Measurements from ENCODE around the gene SMIM44. TPM values are rescaled to one million over a fixed set of nuclear protein-coding genes. Genes with fewer than 3 reads are reported as not detected.

SMIM44 gene
- total and polyA plus RNA-seq, 2 donors (not counting 1 experiment from before 2014, with no cell fraction given) = not detected

GRCh38 chr19:3452171-3452941, 30.9 kb downstream of the SMIM44 start:
- Histone ChIP-seq H2AFZ (ENCODE audit: low read length) (no peak overlapping the region), H3K79me2 (ENCODE audit: control insufficient read depth, insufficient read depth, low read length) (peaks cover 33% of the 10 kb centered on the region), H3K27me3 (ENCODE audit: control insufficient read depth, insufficient read depth, low read length) (no peaks in the 10 kb centered on the region), H3K36me3 (ENCODE audit: control insufficient read depth, insufficient read depth, low read length) (peaks cover 40% of the 10 kb centered on the region), H3K4me1 (ENCODE audit: control insufficient read depth, extremely low read depth, insufficient read depth, low read length) (peaks cover 5% of the 10 kb centered on the region), H3K4me2 (ENCODE audit: extremely low read depth, insufficient read depth, low read length) (no peak overlapping the region), H3K9ac (ENCODE audit: insufficient read depth, low read length) (no peak overlapping the region), H4K20me1 (ENCODE audit: control insufficient read depth, extremely low read depth, insufficient read depth, low read length) (no peaks in the 10 kb centered on the region), H3K9me3 (ENCODE audit: control insufficient read depth, insufficient read depth, low read depth, low read length) (no peaks in the 10 kb centered on the region), H3K27ac (ENCODE audit: insufficient read depth, low read length) (peak overlapping the region; percentile 94), H3K4me3 (replicated peaks in 1 of 4; ENCODE audit: control extremely low read depth in 1 of 4, insufficient read depth in 1 of 4, low read depth in 3 of 4, low read length in 4 of 4) (no peak overlapping the region)
- no peak for TF ChIP-seq EZH2 (IDR thresholded peaks at IDR 0.05; ENCODE audit: low read length, missing control alignments)
- no peak for TF ChIP-seq CTCF (conservative IDR thresholded peaks at IDR 0.05 in 1 of 2, IDR thresholded peaks at IDR 0.05 in 1 of 2; ENCODE audit: low read depth in 1 of 2, low read length in 2 of 2)
- DNase-seq (ENCODE audit: low read depth in 2 of 2) = no peak

GRCh38 chr19:3451451-3451866, 31.8 kb downstream of the SMIM44 start:
- Histone ChIP-seq H4K20me1 (ENCODE audit: control insufficient read depth, extremely low read depth, insufficient read depth, low read length) (no peaks in the 10 kb centered on the region), H3K27ac (ENCODE audit: insufficient read depth, low read length) (peak overlapping the region; percentile 94), H3K4me1 (ENCODE audit: control insufficient read depth, extremely low read depth, insufficient read depth, low read length) (peaks cover 5% of the 10 kb centered on the region), H3K79me2 (ENCODE audit: control insufficient read depth, insufficient read depth, low read length) (peaks cover 29% of the 10 kb centered on the region), H3K4me2 (ENCODE audit: extremely low read depth, insufficient read depth, low read length) (no peak overlapping the region), H2AFZ (ENCODE audit: low read length) (no peak overlapping the region), H3K36me3 (ENCODE audit: control insufficient read depth, insufficient read depth, low read length) (peaks cover 35% of the 10 kb centered on the region), H3K9ac (ENCODE audit: insufficient read depth, low read length) (peak overlapping the region; percentile 26), H3K27me3 (ENCODE audit: control insufficient read depth, insufficient read depth, low read length) (no peaks in the 10 kb centered on the region), H3K4me3 (replicated peaks in 1 of 4; ENCODE audit: control extremely low read depth in 1 of 4, insufficient read depth in 1 of 4, low read depth in 3 of 4, low read length in 4 of 4) (no peak overlapping the region), H3K9me3 (ENCODE audit: control insufficient read depth, insufficient read depth, low read depth, low read length) (no peaks in the 10 kb centered on the region)
- no peak for DNase-seq (ENCODE audit: low read depth in 2 of 2)
- TF ChIP-seq EZH2 (IDR thresholded peaks at IDR 0.05; ENCODE audit: low read length, missing control alignments) = no peak
- TF ChIP-seq CTCF (conservative IDR thresholded peaks at IDR 0.05 in 1 of 2, IDR thresholded peaks at IDR 0.05 in 1 of 2; ENCODE audit: low read depth in 1 of 2, low read length in 2 of 2) = no peak

- peaks cover 5% of the 10 kb centered on the region for H3K4me1 ChIP-seq (ENCODE audit: control insufficient read depth, extremely low read depth, insufficient read depth, low read length)
- no peaks in the 10 kb centered on the region for H3K27me3 ChIP-seq (ENCODE audit: control insufficient read depth, insufficient read depth, low read length)
- no peak overlapping the region for H2AFZ ChIP-seq (ENCODE audit: low read length)
- H3K9me3 ChIP-seq (ENCODE audit: control insufficient read depth, insufficient read depth, low read depth, low read length) = no peaks in the 10 kb centered on the region
- H3K79me2 ChIP-seq (ENCODE audit: control insufficient read depth, insufficient read depth, low read length) = peaks cover 32% of the 10 kb centered on the region
- H3K27ac ChIP-seq (ENCODE audit: insufficient read depth, low read length) = peak overlapping the region; percentile 94
- H3K4me3 ChIP-seq (replicated peaks in 1 of 4; ENCODE audit: control extremely low read depth in 1 of 4, insufficient read depth in 1 of 4, low read depth in 3 of 4, low read length in 4 of 4) = no peak overlapping the region
- H3K9ac ChIP-seq (ENCODE audit: insufficient read depth, low read length) = peak overlapping the region; percentile 26
- H4K20me1 ChIP-seq (ENCODE audit: control insufficient read depth, extremely low read depth, insufficient read depth, low read length) = no peaks in the 10 kb centered on the region
- no peak for TF ChIP-seq CTCF (conservative IDR thresholded peaks at IDR 0.05 in 1 of 2, IDR thresholded peaks at IDR 0.05 in 1 of 2; ENCODE audit: low read depth in 1 of 2, low read length in 2 of 2)
- TF ChIP-seq EZH2 (IDR thresholded peaks at IDR 0.05; ENCODE audit: low read length, missing control alignments) = no peak
- H3K36me3 ChIP-seq (ENCODE audit: control insufficient read depth, insufficient read depth, low read length) = peaks cover 37% of the 10 kb centered on the region
- DNase-seq (ENCODE audit: low read depth in 2 of 2) = peak; percentile 100
- H3K4me2 ChIP-seq (ENCODE audit: extremely low read depth, insufficient read depth, low read length) = no peak overlapping the region
Observed at GRCh38 chr19:3450796-3451411, 32.3 kb downstream of the SMIM44 start.
